Fibroblast of mammary gland (primary cell): ENCODE measurements around the gene PTPRD.
A peak's percentile ranks its signal among the peaks of the same experiment; 100 is the strongest.

ENCODE experiments used
- DNase-seq: peaks from one replicate; pipeline ENCODE4 v3.0.0-alpha.2; 2010; ENCODE audit warnings: low read depth
- H3K4me3 ChIP-seq: 2 replicates; pipeline ENCODE4 v1.5.1; 2011; ENCODE audit warnings: low read depth, mild to moderate bottlenecking, low read length, moderate library complexity; ENCODE audit not compliant: control insufficient read depth
- CTCF ChIP-seq: conservative IDR thresholded peaks from 2 replicates; pipeline ENCODE4 v1.5.1; 2011; ENCODE audit warnings: low read depth, low read length, inconsistent platforms; ENCODE audit not compliant: control insufficient read depth, insufficient read depth

The PTPRD gene

DNA sequence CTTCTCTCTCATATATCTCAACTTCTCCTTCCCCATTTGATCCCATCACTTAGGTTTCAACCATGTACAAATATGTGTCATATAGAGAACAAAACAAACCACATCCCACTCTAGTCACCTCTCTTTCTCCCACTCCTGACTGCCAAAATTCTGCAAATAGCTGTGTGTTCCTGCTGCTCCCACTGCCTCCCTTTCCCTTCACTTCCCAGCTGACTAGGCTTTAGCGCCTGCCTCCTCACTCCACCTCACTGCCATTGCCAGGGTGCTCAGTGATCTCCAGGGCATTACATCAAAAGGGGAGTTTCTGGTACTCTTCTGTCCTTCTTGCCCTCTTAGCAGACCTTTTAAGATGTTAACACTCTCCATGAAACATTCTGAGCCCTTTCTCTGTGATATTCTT, 2137.9 kb downstream of the PTPRD start:
- TF ChIP-seq CTCF: no peak
- no peak for DNase-seq
- H3K4me3 ChIP-seq: no peak overlapping the region

- no peak for TF ChIP-seq CTCF
- no peak for DNase-seq
- no peak overlapping the region for H3K4me3 ChIP-seq
These were observed 2139.4 kb downstream of the PTPRD start for GRCh38 chr9:8473244-8474020.

GRCh38 chr9:8468045-8468637, 2144.7 kb downstream of the PTPRD start:
- TF ChIP-seq CTCF: no peak
- DNase-seq: no peak
- no peak overlapping the region for H3K4me3 ChIP-seq

DNA sequence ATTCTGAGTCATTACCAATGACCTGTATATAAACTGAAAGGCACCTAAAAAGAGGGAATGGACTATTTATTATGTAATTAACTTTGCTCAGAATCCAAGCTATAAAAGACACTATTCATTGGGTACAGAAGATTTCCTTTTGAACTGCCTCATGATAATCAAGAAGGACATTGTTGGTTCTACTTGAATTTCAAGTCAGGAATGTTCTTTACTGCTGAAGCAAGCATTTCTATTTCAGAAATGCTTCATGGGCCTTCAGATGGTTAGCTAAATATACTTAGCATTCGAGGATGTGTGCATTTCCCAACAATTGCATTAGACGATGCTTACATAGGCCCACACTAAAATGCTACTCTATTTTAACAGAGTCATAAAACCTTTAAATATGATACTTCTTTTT, 2155.0 kb downstream of the PTPRD start:
- no peak overlapping the region for H3K4me3 ChIP-seq
- no peak for TF ChIP-seq CTCF
- no peak for DNase-seq

GRCh38 chr9:8457055-8457454, 2155.7 kb downstream of the PTPRD start:
- TF ChIP-seq CTCF: no peak
- no peak for DNase-seq
- no peak overlapping the region for H3K4me3 ChIP-seq

- no peak for TF ChIP-seq CTCF
- no peak overlapping the region for H3K4me3 ChIP-seq
- DNase-seq: peak; percentile 27
These were observed 2156.5 kb downstream of the PTPRD start for GRCh38 chr9:8456344-8456743.
